RPMI7951 (cell line): ENCODE results near the gene NDUFAF3. TPM values are rescaled to one million over a fixed set of nuclear protein-coding genes. Genes with fewer than 3 reads are reported as not detected.

Experiments used
- DNase-seq: peaks from one replicate; pipeline ENCODE4 v3.0.0-alpha.2; 2012; ENCODE audit warnings: low read depth
- total RNA-seq: library from RNA; depleted of rRNA; stranded (reverse); fragments of >200 nt; shearing (Covaris generic); gene quantifications from 2 replicates; pipeline ENCODE4 v1.2.3, GENCODE V29; 2014; rRNA removed

Gene NDUFAF3
- total RNA-seq, 1 experiment from 2014 or later = 260 TPM

DNA sequence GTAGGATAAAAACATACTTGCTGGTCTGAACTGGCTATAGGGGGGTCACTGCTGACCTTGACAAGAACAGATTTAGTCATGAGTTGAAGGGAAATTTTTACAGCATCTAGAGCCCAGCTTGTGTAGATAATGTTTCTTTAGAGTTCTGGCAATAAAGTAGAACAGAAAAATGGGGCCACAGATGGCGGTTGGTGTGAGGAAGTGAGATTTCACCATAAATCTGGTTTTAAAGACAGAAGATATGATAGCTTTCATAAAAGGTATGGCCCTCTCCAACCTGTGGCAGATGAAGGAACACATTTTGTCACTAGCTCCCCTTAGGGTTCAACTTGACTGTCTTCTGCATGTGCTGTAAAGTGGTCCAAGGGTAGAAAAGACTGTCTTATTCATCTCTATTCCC, 31.6 kb downstream of the NDUFAF3 start:
- DNase-seq = no peak

DNA sequence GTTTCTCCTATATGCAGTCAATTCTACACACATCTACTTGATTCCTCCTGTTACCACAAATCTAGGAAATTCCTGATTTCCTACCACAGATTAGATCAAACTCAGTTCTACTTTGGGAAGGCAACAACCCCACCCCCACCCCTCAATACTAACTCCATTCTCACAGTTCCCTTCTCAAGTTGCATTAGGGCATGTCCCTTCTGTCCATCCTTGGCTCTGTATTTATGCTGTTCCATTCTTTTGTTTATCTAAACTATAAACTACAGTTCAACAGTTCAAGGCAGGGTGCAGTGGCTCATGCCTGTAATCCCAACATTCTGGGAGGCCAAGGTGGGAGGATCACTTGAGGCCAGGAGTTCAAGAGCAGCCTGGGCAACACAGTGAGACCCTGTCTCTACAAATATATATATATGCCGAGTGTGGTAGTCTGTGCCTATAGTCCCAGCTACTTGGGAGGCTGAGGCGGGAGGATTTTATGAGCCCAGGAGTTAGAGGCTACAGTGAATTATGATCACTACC, 32.5 kb downstream of the NDUFAF3 start:
- DNase-seq = no peak

DNA sequence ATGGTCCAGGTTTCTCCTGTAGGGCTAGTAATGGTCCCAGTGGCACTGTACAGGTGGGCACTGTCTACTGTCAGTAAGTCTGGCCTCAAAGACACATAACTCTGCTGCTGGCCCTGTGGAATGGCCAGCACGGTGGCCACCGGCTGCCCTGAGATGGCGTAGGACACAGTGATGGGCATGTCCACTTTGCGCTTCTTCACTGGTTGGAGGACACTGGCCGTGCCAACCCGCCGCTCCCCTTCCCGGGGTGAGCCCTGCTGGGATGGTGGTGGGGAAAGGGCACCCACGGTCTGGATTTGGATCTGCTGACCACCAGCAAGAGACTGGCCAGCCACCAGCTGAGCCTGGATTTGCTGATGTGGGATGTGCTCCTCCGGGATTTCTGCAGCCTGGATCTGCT, 35.3 kb downstream of the NDUFAF3 start:
- no peak for DNase-seq

DNA sequence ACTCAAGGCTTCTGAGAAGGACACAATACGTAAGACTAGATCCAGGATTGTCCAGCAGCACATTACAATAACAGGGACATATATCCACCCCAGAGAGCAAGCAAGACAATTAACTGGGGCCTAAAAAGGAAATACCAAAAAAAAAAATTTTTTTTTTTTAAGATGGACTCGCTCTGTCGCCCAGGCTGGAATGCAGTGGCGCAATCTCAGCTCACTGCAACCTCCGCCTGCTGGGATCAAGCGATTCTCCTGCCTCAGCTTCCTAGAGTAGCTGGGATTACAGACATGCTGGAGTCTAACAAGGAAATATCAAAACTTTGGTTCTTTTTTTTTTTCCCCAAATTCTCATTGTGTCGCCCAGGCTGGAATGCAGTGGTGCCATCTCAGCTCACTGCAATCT, 36.1 kb downstream of the NDUFAF3 start:
- DNase-seq = no peak

Other genes starting within 250 kb of the NDUFAF3 start
- 35.8 and 38.7 TPM in 2 replicates for gene PRKAR2A, start 174.2 kb upstream of the NDUFAF3 start, total RNA-seq
- gene SLC25A20, start 123.2 kb upstream of the NDUFAF3 start, total RNA-seq = 19.4 and 25.6 TPM in 2 replicates
- 74.0 and 81.8 TPM in 2 replicates for gene ARIH2, start 103.3 kb upstream of the NDUFAF3 start, total RNA-seq
- 3.3 and 4.0 TPM in 2 replicates for gene P4HTM, start 31.9 kb upstream of the NDUFAF3 start, total RNA-seq
- gene WDR6, start 14.7 kb upstream of the NDUFAF3 start, total RNA-seq = 44.7 and 49.5 TPM in 2 replicates
- 46.4 and 54.9 TPM in 2 replicates for gene DALRD3, start 3.5 kb upstream of the NDUFAF3 start, total RNA-seq
- 305 and 426 TPM in 2 replicates for gene IMPDH2, start 7.3 kb downstream of the NDUFAF3 start, total RNA-seq
- 121 and 124 TPM in 2 replicates for gene QRICH1, start 72.0 kb downstream of the NDUFAF3 start, total RNA-seq
- gene QARS1, start 82.6 kb downstream of the NDUFAF3 start, total RNA-seq = 244 and 314 TPM in 2 replicates
- 29.1 and 42.4 TPM in 2 replicates for gene USP19, start 98.7 kb downstream of the NDUFAF3 start, total RNA-seq
- gene LAMB2, start 110.9 kb downstream of the NDUFAF3 start, total RNA-seq = 209 and 244 TPM in 2 replicates
- gene CCDC71, start 144.2 kb downstream of the NDUFAF3 start, total RNA-seq = 26.0 and 32.8 TPM in 2 replicates
- gene KLHDC8B, start 149.5 kb downstream of the NDUFAF3 start, total RNA-seq = 28.1 and 28.7 TPM in 2 replicates